HL-60 (cell line): ENCODE measurements around the gene CATSPER4.

Experiments used
- CTCF ChIP-seq: IDR thresholded peaks from one replicate; pipeline ENCODE4 v1.5.1; 2011; ENCODE audit warnings: low read length, control low read depth, inconsistent platforms; ENCODE audit not compliant: insufficient read depth
- SPI1 ChIP-seq: IDR thresholded peaks from 2 replicates; pipeline ENCODE4 v1.6.1; 2012; ENCODE audit warnings: low read depth, mild to moderate bottlenecking, borderline replicate concordance

- TF ChIP-seq SPI1 (no peak), CTCF (no peak)
Measured at GRCh38 chr1:26237230-26237966, 47.0 kb downstream of the CATSPER4 start.
